DMS153 treated with DMSO at 0.1 percent for 48 hours (cell line): ENCODE measurements around the gene SCO2.
"Not testable (repeated sequence)": the region's sequence is repeated elsewhere in the genome, so short reads cannot be mapped to it uniquely, and the experiment has no call there.

Experiments used
- DNase-seq: peaks from one replicate; lab custom pipeline; 2025; ENCODE audit not compliant: unreplicated experiment; lab: John Stamatoyannopoulos, UW

The SCO2 gene

GRCh38 chr22:50551160-50551752 lies 25.9 kb upstream of the SCO2 start:
- no peak for DNase-seq

GRCh38 chr22:50550395-50550794 lies 25.0 kb upstream of the SCO2 start:
- DNase-seq = no peak

GRCh38 chr22:50548921-50549790 lies 23.8 kb upstream of the SCO2 start:
- no peak for DNase-seq

GRCh38 chr22:50548040-50548920 lies 22.9 kb upstream of the SCO2 start:
- DNase-seq = no peak

GRCh38 chr22:50547263-50547985 lies 22.0 kb upstream of the SCO2 start:
- DNase-seq = no peak

- no peak for DNase-seq
Measured at GRCh38 chr22:50546326-50547262, 21.2 kb upstream of the SCO2 start.

- DNase-seq = no peak
Measured at GRCh38 chr22:50545522-50546325, 20.3 kb upstream of the SCO2 start, which contains the start of gene KLHDC7B. Gene KLHDC7B, plus strand, starts transcription at chr22:50545899. Its CDS starts 345 bp downstream, at chr22:50546244.

GRCh38 chr22:50544746-50545253 lies 19.4 kb upstream of the SCO2 start:
- no peak for DNase-seq

GRCh38 chr22:50544078-50544745 lies 18.8 kb upstream of the SCO2 start:
- DNase-seq = peak; percentile 43

- no peak for DNase-seq
Measured at GRCh38 chr22:50542416-50542927, 17.1 kb upstream of the SCO2 start.

GRCh38 chr22:50541667-50542026 lies 16.2 kb upstream of the SCO2 start:
- not testable (repeated sequence) for DNase-seq

- no peak for DNase-seq
Measured at GRCh38 chr22:50540381-50540780, 15.0 kb upstream of the SCO2 start.

- no peak for DNase-seq
Measured at GRCh38 chr22:50537765-50538164, 12.4 kb upstream of the SCO2 start.

- DNase-seq = no peak
Measured at GRCh38 chr22:50536226-50536625, 10.8 kb upstream of the SCO2 start.

GRCh38 chr22:50535113-50535512 lies 9.7 kb upstream of the SCO2 start:
- no peak for DNase-seq

GRCh38 chr22:50533856-50534711 lies 8.7 kb upstream of the SCO2 start:
- not testable (repeated sequence) for DNase-seq
